ENCODE data around the gene KRTCAP2.

- no peak for TF ChIP-seq CTCF (IDR thresholded peaks at IDR 0.05; ENCODE audit: low read length)
- no peak for TF ChIP-seq EZH2 (optimal IDR thresholded peaks at IDR 0.05; ENCODE audit: low read depth, low read length)
Observed at GRCh38 chr1:155166051-155166470, 7.0 kb downstream of the KRTCAP2 start.
